ENCODE results near the gene TESK1. TPM values are rescaled to one million over a fixed set of nuclear protein-coding genes. Genes with fewer than 3 reads are reported as not detected.

TESK1 gene
- total RNA-seq, 4 donors from 2014 or later: 11.9 to 69.2 (median 45.8) TPM

GRCh38 chr9:35599763-35600604 is 5.1 kb upstream of the TESK1 start:
- in situ Hi-C loops (cut with MboI; ENCODE audit: low pct_ligation_motif_present in 1 of 4, low pct_unique_long_range_greater_than_20kb in 1 of 4, low sequenced_read_pairs in 3 of 4) (no loop called here), intact Hi-C loops (cut with DNase I; ENCODE audit: low total_unique reads) (no loop called here)
- TF ChIP-seq POLR2A (IDR thresholded peaks at IDR 0.05): no peak
- TF ChIP-seq CTCF (IDR thresholded peaks at IDR 0.05): no peak
- TF ChIP-seq POLR2AphosphoS5 (IDR thresholded peaks at IDR 0.05): no peak
- Histone ChIP-seq H3K27ac (no peak overlapping the region), H3K27me3 (no peaks in the 10 kb centered on the region), H3K4me3 (no peak overlapping the region), H3K36me3 (no peaks in the 10 kb centered on the region), H3K9me3 (no peaks in the 10 kb centered on the region), H3K4me1 (peaks cover 0 to 13% (median 12%) of the 10 kb centered on the region in 4 donors)
- 40 to 87% methylated on average over 1 to 14 of the region's 14 CpGs for WGBS, 2 donors (ENCODE audit: low coverage in 1 of 2)
- DNase-seq: no peak

- WGBS, 2 donors (ENCODE audit: low coverage in 1 of 2): 6 to 16% methylated on average over 12 to 18 of the region's 18 CpGs
Measured at GRCh38 chr9:35603506-35603985, 1.5 kb upstream of the TESK1 start.

GRCh38 chr9:35603986-35604577 is 980 bp upstream of the TESK1 start:
- peak overlapping the region; percentile 72 to 98 (median 82) for H3K4me3 ChIP-seq
- DNase-seq: peak; percentile 100
- H3K4me1 ChIP-seq: peaks cover 11 to 28% (median 25%) of the 10 kb centered on the region in 4 donors
- peaks cover 0 to 13% (median 6%) of the 10 kb centered on the region in 4 donors for H3K36me3 ChIP-seq
- no peaks in the 10 kb centered on the region for H3K9me3 ChIP-seq
- in situ Hi-C loops (cut with MboI; ENCODE audit: low pct_ligation_motif_present in 1 of 4, low pct_unique_long_range_greater_than_20kb in 1 of 4, low sequenced_read_pairs in 3 of 4) (no loop called here), intact Hi-C loops (cut with DNase I; ENCODE audit: low total_unique reads) (no loop called here)
- TF ChIP-seq EP300 (IDR thresholded peaks at IDR 0.05; ENCODE audit: low read depth) (no peak), POLR2AphosphoS5 (IDR thresholded peaks at IDR 0.05) (peak; percentile 73 to 87 (median 78)), CTCF (IDR thresholded peaks at IDR 0.05) (peak; percentile 89 to 100 (median 93)), POLR2A (IDR thresholded peaks at IDR 0.05) (peak; percentile 63)
- H3K27me3 ChIP-seq: no peaks in the 10 kb centered on the region
- WGBS, 2 donors (ENCODE audit: low coverage in 1 of 2): 0% methylated on average over 41 of the region's 41 CpGs; no CpG with 5 or more reads in 1 of the 2 donors
- H3K27ac ChIP-seq: peak overlapping the region; percentile 95 to 99 (median 98)

More at GRCh38 chr9:35603506-35603985, 1.5 kb upstream of the TESK1 start:
- Histone ChIP-seq H3K4me3 (peak overlapping the region in 3 of 4 donors; percentile 25 to 91 (median 44)), H3K9me3 (no peaks in the 10 kb centered on the region), H3K27ac (peak overlapping the region; percentile 95 to 99 (median 98)), H3K36me3 (peaks cover 0 to 8% (median 3%) of the 10 kb centered on the region in 4 donors), H3K4me1 (peaks cover 11 to 28% (median 25%) of the 10 kb centered on the region in 4 donors), H3K27me3 (no peaks in the 10 kb centered on the region)
- TF ChIP-seq POLR2AphosphoS5 (IDR thresholded peaks at IDR 0.05): peak in 1 of 3 donors; percentile 20
- TF ChIP-seq POLR2A (IDR thresholded peaks at IDR 0.05): no peak
- in situ Hi-C loops (cut with MboI; ENCODE audit: low pct_ligation_motif_present in 1 of 4, low pct_unique_long_range_greater_than_20kb in 1 of 4, low sequenced_read_pairs in 3 of 4): no loop called here
- intact Hi-C loops (cut with DNase I; ENCODE audit: low total_unique reads): no loop called here
- peak; percentile 65 for DNase-seq

- DNase-seq: peak; percentile 35
- Histone ChIP-seq H3K4me1 (peaks cover 11 to 28% (median 23%) of the 10 kb centered on the region in 4 donors), H3K9me3 (no peaks in the 10 kb centered on the region), H3K36me3 (peaks cover 0 to 14% (median 7%) of the 10 kb centered on the region in 4 donors), H3K27ac (peak overlapping the region; percentile 95 to 99 (median 98)), H3K27me3 (no peaks in the 10 kb centered on the region), H3K4me3 (peak overlapping the region; percentile 37 to 98 (median 82))
- intact Hi-C loops (cut with DNase I; ENCODE audit: low total_unique reads): no loop called here
- TF ChIP-seq POLR2AphosphoS5 (IDR thresholded peaks at IDR 0.05) (no peak), EP300 (IDR thresholded peaks at IDR 0.05; ENCODE audit: low read depth) (no peak), CTCF (IDR thresholded peaks at IDR 0.05) (no peak), POLR2A (IDR thresholded peaks at IDR 0.05) (no peak)
- in situ Hi-C loops (cut with MboI; ENCODE audit: low pct_ligation_motif_present in 1 of 4, low pct_unique_long_range_greater_than_20kb in 1 of 4, low sequenced_read_pairs in 3 of 4): no loop called here
- 1% methylated on average over 18 of the region's 76 CpGs; no CpG with 5 or more reads in 1 of the 2 donors for WGBS, 2 donors (ENCODE audit: low coverage in 1 of 2)
Measured at GRCh38 chr9:35605351-35606137, 482 bp downstream of the TESK1 start.
